ENCODE data around the gene DLG5. TPM values are rescaled to one million over a fixed set of nuclear protein-coding genes. Genes with fewer than 3 reads are reported as not detected.

Gene DLG5
- total and polyA plus RNA-seq, 4 donors = 1.2 to 7.1 (median 4.6) TPM

DNA sequence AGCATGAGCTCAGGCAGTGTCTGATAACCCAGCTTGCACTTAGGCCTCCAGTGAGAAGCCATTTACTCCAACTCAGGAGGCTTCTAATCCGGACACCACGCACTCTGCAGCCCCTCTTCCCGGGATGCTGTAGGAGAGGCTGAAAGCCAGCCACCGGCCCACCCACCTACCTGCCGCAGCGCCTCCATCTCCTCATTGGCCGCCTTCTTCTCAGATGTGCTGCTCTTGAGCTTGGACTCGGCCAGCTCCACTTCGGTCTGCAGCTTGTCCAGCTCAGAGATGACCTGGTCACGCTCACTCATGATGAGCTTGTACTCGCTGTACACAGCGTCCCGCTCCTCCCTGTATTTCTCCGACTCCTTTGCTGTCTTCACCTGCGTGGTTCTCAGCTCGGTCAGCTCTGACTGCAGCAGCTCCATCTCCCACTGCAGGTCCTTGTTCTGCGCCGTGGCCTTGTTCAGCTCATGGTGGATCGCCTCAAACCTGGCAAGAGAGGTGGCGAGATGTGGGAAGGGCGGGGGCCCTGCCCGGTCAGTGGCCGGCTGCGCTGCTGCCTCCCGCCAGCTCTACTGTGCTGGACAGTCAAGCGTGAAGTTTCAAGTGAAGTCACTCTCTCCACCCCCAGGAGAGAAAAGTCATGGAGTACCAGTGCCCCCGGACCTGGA is 84.7 kb downstream of the DLG5 start:
- Histone ChIP-seq H3K36me3 (ENCODE audit: control insufficient read depth in 4 of 4, insufficient read depth in 3 of 4, low read depth in 1 of 4, low read length in 3 of 4) (peaks cover 2 to 29% (median 6%) of the 10 kb centered on the region in 4 donors), H3K27ac (ENCODE audit: low read depth in 1 of 2, low read length in 2 of 2) (no peak overlapping the region), H3K4me1 (ENCODE audit: control insufficient read depth in 4 of 4, insufficient read depth in 4 of 4, low read length in 3 of 4) (peaks cover 0 to 6% (median 3%) of the 10 kb centered on the region in 4 donors), H3K9me3 (ENCODE audit: control insufficient read depth in 4 of 4, low read length in 3 of 4) (no peaks in the 10 kb centered on the region), H3K27me3 (ENCODE audit: control insufficient read depth in 4 of 4, insufficient read depth in 4 of 4, low read length in 3 of 4) (no peaks in the 10 kb centered on the region), H3K4me3 (ENCODE audit: low read depth in 1 of 3, low read length in 3 of 3) (no peak overlapping the region), H3K9ac (ENCODE audit: low read depth in 1 of 2, low read length in 2 of 2) (no peak overlapping the region)
- TF ChIP-seq TAF1 (conservative IDR thresholded peaks at IDR 0.05) (no peak), YY1 (IDR thresholded peaks at IDR 0.05) (no peak), HNF4G (IDR thresholded peaks at IDR 0.05) (no peak), RXRA (IDR thresholded peaks at IDR 0.05) (no peak), SP1 (IDR thresholded peaks at IDR 0.05) (no peak), NR2F2 (IDR thresholded peaks at IDR 0.05) (no peak), FOXA1 (IDR thresholded peaks at IDR 0.05) (no peak), FOXA2 (IDR thresholded peaks at IDR 0.05) (no peak), RAD21 (IDR thresholded peaks at IDR 0.05) (no peak)
- 97% methylated on average over 27 of the region's 27 CpGs for WGBS
- DNase-seq (ENCODE audit: low spot score) = no peak

DNA sequence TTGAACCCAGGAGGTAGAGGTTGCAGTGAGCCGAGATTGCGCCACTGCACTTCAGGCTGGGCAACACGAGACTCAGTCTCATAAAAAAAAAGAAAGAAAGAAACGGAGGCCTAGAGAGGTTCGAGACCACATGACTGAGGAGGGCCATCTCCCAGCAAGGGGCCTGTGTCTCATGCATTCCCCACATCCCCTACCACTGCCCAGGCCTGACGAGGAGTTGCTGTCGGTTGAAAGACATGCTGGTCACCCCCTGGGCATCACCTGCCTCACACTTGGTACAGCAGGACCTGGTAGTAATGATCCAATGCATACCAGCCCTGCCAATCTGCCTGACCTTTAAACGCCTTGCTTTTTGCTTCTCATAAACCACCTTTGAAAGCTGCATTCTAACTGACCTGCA is 85.9 kb downstream of the DLG5 start:
- H3K27ac ChIP-seq (ENCODE audit: low read depth in 1 of 2, low read length in 2 of 2) = no peak overlapping the region
- no peak for DNase-seq (ENCODE audit: low spot score)
- peaks cover 0 to 6% (median 3%) of the 10 kb centered on the region in 4 donors for H3K4me1 ChIP-seq (ENCODE audit: control insufficient read depth in 4 of 4, insufficient read depth in 4 of 4, low read length in 3 of 4)
- H3K9me3 ChIP-seq (ENCODE audit: control insufficient read depth in 4 of 4, low read length in 3 of 4) = no peaks in the 10 kb centered on the region
- 96% methylated on average over 8 of the region's 8 CpGs for WGBS
- H3K4me3 ChIP-seq (ENCODE audit: low read depth in 1 of 3, low read length in 3 of 3) = no peak overlapping the region
- TF ChIP-seq TAF1 (conservative IDR thresholded peaks at IDR 0.05) (no peak), YY1 (IDR thresholded peaks at IDR 0.05) (no peak), RAD21 (IDR thresholded peaks at IDR 0.05) (no peak), HNF4A (conservative IDR thresholded peaks at IDR 0.05) (no peak), SP1 (IDR thresholded peaks at IDR 0.05) (no peak), NR2F2 (IDR thresholded peaks at IDR 0.05) (no peak), FOXA1 (IDR thresholded peaks at IDR 0.05) (no peak), JUND (IDR thresholded peaks at IDR 0.05) (no peak)
- TF ChIP-seq, protein P1, sequence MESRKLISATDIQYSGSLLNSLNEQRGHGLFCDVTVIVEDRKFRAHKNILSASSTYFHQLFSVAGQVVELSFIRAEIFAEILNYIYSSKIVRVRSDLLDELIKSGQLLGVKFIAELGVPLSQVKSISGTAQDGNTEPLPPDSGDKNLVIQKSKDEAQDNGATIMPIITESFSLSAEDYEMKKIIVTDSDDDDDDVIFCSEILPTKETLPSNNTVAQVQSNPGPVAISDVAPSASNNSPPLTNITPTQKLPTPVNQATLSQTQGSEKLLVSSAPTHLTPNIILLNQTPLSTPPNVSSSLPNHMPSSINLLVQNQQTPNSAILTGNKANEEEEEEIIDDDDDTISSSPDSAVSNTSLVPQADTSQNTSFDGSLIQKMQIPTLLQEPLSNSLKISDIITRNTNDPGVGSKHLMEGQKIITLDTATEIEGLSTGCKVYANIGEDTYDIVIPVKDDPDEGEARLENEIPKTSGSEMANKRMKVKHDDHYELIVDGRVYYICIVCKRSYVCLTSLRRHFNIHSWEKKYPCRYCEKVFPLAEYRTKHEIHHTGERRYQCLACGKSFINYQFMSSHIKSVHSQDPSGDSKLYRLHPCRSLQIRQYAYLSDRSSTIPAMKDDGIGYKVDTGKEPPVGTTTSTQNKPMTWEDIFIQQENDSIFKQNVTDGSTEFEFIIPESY (IDR thresholded peaks at IDR 0.05) = no peak
- TF ChIP-seq, protein P2, sequence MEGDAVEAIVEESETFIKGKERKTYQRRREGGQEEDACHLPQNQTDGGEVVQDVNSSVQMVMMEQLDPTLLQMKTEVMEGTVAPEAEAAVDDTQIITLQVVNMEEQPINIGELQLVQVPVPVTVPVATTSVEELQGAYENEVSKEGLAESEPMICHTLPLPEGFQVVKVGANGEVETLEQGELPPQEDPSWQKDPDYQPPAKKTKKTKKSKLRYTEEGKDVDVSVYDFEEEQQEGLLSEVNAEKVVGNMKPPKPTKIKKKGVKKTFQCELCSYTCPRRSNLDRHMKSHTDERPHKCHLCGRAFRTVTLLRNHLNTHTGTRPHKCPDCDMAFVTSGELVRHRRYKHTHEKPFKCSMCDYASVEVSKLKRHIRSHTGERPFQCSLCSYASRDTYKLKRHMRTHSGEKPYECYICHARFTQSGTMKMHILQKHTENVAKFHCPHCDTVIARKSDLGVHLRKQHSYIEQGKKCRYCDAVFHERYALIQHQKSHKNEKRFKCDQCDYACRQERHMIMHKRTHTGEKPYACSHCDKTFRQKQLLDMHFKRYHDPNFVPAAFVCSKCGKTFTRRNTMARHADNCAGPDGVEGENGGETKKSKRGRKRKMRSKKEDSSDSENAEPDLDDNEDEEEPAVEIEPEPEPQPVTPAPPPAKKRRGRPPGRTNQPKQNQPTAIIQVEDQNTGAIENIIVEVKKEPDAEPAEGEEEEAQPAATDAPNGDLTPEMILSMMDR (IDR thresholded peaks at IDR 0.05; ENCODE audit: low read depth, low read length, missing input control) = no peak
- H3K27me3 ChIP-seq (ENCODE audit: control insufficient read depth in 4 of 4, insufficient read depth in 4 of 4, low read length in 3 of 4) = no peaks in the 10 kb centered on the region
- no peak overlapping the region for H3K9ac ChIP-seq (ENCODE audit: low read depth in 1 of 2, low read length in 2 of 2)
- H3K36me3 ChIP-seq (ENCODE audit: control insufficient read depth in 4 of 4, insufficient read depth in 3 of 4, low read depth in 1 of 4, low read length in 3 of 4) = peaks cover 2 to 29% (median 6%) of the 10 kb centered on the region in 4 donors

DNA sequence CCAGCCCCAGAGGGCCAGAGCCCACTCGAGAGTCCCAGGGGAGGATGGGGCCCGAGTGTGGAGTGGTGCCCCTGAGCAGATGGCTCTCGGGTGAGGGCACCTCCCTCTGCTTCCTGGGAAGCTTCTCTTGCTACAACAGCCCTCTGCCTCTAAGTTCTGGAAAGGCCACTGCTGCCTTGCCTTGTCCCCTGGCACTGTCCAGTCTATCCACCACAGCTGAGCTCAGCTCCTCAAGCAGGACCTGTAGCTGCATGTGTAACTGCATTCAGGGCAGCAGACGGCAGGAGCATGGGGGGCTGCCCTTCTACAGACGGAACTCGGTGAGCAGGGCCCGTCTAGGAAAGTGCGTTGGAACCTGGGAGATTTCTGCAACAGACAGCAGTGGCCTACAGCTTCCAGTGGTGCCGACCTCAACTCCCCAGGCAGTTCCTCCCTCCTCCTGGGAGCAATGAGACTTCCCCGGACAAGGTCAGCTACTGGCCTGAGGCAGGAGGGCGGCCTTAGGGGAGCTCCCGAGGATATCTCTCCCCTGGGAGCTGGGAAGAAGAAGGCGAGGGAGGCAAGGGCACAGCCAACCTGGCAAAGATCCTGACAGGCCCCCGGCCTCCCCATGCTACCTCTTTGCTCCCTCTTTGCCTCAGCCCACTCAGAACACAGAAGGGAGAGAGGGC is 88.5 kb downstream of the DLG5 start:
- no peak overlapping the region for H3K9ac ChIP-seq (ENCODE audit: low read depth in 1 of 2, low read length in 2 of 2)
- no peaks in the 10 kb centered on the region for H3K9me3 ChIP-seq (ENCODE audit: control insufficient read depth in 4 of 4, low read length in 3 of 4)
- H3K4me3 ChIP-seq (ENCODE audit: low read depth in 1 of 3, low read length in 3 of 3) = no peak overlapping the region
- peaks cover 2 to 40% (median 4%) of the 10 kb centered on the region in 4 donors for H3K36me3 ChIP-seq (ENCODE audit: control insufficient read depth in 4 of 4, insufficient read depth in 3 of 4, low read depth in 1 of 4, low read length in 3 of 4)
- H3K27ac ChIP-seq (ENCODE audit: low read depth in 1 of 2, low read length in 2 of 2) = no peak overlapping the region
- no peaks in the 10 kb centered on the region for H3K4me1 ChIP-seq (ENCODE audit: control insufficient read depth in 4 of 4, insufficient read depth in 4 of 4, low read length in 3 of 4)
- no peak for DNase-seq (ENCODE audit: low spot score)
- H3K27me3 ChIP-seq (ENCODE audit: control insufficient read depth in 4 of 4, insufficient read depth in 4 of 4, low read length in 3 of 4) = no peaks in the 10 kb centered on the region
- WGBS = 88% methylated on average over 14 of the region's 14 CpGs
- TF ChIP-seq FOXA2 (IDR thresholded peaks at IDR 0.05) (no peak), HNF4G (IDR thresholded peaks at IDR 0.05) (no peak), NR2F2 (IDR thresholded peaks at IDR 0.05) (no peak), EGR1 (IDR thresholded peaks at IDR 0.05; ENCODE audit: low read depth in 2 of 2) (no peak), RAD21 (IDR thresholded peaks at IDR 0.05) (no peak), YY1 (IDR thresholded peaks at IDR 0.05) (no peak), RXRA (IDR thresholded peaks at IDR 0.05) (no peak)
- TF ChIP-seq, protein P1 (IDR thresholded peaks at IDR 0.05) = no peak
- TF ChIP-seq, protein P3, sequence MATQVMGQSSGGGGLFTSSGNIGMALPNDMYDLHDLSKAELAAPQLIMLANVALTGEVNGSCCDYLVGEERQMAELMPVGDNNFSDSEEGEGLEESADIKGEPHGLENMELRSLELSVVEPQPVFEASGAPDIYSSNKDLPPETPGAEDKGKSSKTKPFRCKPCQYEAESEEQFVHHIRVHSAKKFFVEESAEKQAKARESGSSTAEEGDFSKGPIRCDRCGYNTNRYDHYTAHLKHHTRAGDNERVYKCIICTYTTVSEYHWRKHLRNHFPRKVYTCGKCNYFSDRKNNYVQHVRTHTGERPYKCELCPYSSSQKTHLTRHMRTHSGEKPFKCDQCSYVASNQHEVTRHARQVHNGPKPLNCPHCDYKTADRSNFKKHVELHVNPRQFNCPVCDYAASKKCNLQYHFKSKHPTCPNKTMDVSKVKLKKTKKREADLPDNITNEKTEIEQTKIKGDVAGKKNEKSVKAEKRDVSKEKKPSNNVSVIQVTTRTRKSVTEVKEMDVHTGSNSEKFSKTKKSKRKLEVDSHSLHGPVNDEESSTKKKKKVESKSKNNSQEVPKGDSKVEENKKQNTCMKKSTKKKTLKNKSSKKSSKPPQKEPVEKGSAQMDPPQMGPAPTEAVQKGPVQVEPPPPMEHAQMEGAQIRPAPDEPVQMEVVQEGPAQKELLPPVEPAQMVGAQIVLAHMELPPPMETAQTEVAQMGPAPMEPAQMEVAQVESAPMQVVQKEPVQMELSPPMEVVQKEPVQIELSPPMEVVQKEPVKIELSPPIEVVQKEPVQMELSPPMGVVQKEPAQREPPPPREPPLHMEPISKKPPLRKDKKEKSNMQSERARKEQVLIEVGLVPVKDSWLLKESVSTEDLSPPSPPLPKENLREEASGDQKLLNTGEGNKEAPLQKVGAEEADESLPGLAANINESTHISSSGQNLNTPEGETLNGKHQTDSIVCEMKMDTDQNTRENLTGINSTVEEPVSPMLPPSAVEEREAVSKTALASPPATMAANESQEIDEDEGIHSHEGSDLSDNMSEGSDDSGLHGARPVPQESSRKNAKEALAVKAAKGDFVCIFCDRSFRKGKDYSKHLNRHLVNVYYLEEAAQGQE (IDR thresholded peaks at IDR 0.05) = no peak
- TF ChIP-seq, protein P4, sequence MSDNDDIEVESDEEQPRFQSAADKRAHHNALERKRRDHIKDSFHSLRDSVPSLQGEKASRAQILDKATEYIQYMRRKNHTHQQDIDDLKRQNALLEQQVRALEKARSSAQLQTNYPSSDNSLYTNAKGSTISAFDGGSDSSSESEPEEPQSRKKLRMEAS (IDR thresholded peaks at IDR 0.05) = no peak
